ENCODE results near the gene KRT5. TPM values are rescaled to one million over a fixed set of nuclear protein-coding genes. Genes with fewer than 3 reads are reported as not detected.
"Not testable (repeated sequence)": the region's sequence is repeated elsewhere in the genome, so short reads cannot be mapped to it uniquely, and the experiment has no call there.

KRT5 gene
- polyA plus RNA-seq, 1 of the 3 experiments (the other 2 are of a cell fraction), result not detected

DNA sequence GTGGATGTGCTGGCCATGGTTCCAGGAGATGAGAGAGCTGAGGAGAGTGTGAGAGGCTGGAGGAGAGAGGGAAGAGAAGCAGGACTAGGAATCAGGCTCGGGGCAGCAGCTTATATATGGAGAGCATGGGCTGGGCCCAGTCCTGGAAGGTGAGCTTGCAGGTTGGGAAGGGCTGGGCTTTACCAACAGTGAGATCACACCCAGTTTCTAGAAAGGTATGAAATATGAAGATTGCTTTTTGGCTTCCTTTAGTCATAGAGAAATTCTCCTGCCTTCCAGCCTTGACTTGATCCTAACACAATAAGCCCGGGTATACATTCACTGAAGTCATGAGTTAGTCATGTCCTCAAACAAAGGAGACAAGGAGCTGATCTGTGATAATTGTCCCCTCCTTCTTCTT lies 27.0 kb downstream of the KRT5 start, which contains the start of gene KRT6A:
KRT6A (minus strand) TSS at position 86 of the 400 bp plus-strand sequence; CDS start at position 17, 69 bp downstream.
- Histone ChIP-seq H3K4me3 (ENCODE audit: low read depth in 2 of 2, low read length in 1 of 2) (no peak within 1 kb of the TSS), H3K27me3 (ENCODE audit: insufficient read depth) (peaks cover 48% of the 10 kb centered on the region; the same call in 1 of the 2 replicates), H2AFZ (ENCODE audit: low read depth) (no peak within 1 kb of the TSS), H3K4me1 (ENCODE audit: control insufficient read depth in 1 of 2, insufficient read depth in 2 of 2, low read depth in 1 of 2, low read length in 1 of 2) (no peaks in the 10 kb centered on the region; a peak in 1 of 4 replicates), H3K27ac (ENCODE audit: low read depth in 2 of 2, low read length in 1 of 2) (no peak within 1 kb of the TSS), H3K79me2 (ENCODE audit: insufficient read depth) (no peaks in the 10 kb centered on the region), H3K4me2 (no peak within 1 kb of the TSS), H4K20me1 (ENCODE audit: insufficient read depth) (no peaks in the 10 kb centered on the region), H3F3A (replicated peaks; ENCODE audit: insufficient read depth) (no peaks in the 10 kb centered on the region), H3K9ac (no peak within 1 kb of the TSS), H3K9me2 (no peaks in the 10 kb centered on the region), H3K36me3 (replicated peaks in 1 of 2; ENCODE audit: control insufficient read depth in 1 of 2, insufficient read depth in 2 of 2, low read length in 1 of 2) (no peaks in the 10 kb centered on the region), H3K9me3 (no peaks in the 10 kb centered on the region)
- ChIA-PET CTCF (interaction anchor here (1.3 kb wide), 1 partner anchor 21 kb away, joined by 4 read pairs; no protein-coding TSS in a partner anchor), POLR2A (no interaction called here)
- TF ChIP-seq EZH2phosphoT487 (IDR thresholded peaks at IDR 0.05; ENCODE audit: borderline replicate concordance, low read depth) (no peak), RCOR1 (IDR thresholded peaks at IDR 0.05; ENCODE audit: low read length) (no peak), FOXJ3 (CRISPR knock-in tag; IDR thresholded peaks at IDR 0.05) (no peak), SIN3A (IDR thresholded peaks at IDR 0.05; ENCODE audit: borderline replicate concordance, low read depth, low read length) (no peak), MXI1 (IDR thresholded peaks at IDR 0.05; ENCODE audit: low read depth, low read length) (no peak), GATA2 (CRISPR knock-in tag; IDR thresholded peaks at IDR 0.05) (no peak), NRF1 (IDR thresholded peaks at IDR 0.05; ENCODE audit: low read depth, low read length) (no peak), SMC3 (IDR thresholded peaks at IDR 0.05; ENCODE audit: low read depth, low read length) (no peak), JUND (IDR thresholded peaks at IDR 0.05) (no peak), YY1 (IDR thresholded peaks at IDR 0.05; ENCODE audit: low read depth) (no peak), RXRA (IDR thresholded peaks at IDR 0.05; ENCODE audit: borderline replicate concordance, low read depth) (no peak), TEAD4 (IDR thresholded peaks at IDR 0.05; ENCODE audit: borderline replicate concordance, insufficient read depth) (no peak), FOSL2 (IDR thresholded peaks at IDR 0.05; ENCODE audit: borderline replicate concordance, low read depth) (no peak), RAD21 (IDR thresholded peaks at IDR 0.05; ENCODE audit: low read length) (no peak), GABPA (IDR thresholded peaks at IDR 0.05; ENCODE audit: low read depth) (no peak), CTCF (IDR thresholded peaks at IDR 0.05) (no peak)
- TF ChIP-seq, protein P1, sequence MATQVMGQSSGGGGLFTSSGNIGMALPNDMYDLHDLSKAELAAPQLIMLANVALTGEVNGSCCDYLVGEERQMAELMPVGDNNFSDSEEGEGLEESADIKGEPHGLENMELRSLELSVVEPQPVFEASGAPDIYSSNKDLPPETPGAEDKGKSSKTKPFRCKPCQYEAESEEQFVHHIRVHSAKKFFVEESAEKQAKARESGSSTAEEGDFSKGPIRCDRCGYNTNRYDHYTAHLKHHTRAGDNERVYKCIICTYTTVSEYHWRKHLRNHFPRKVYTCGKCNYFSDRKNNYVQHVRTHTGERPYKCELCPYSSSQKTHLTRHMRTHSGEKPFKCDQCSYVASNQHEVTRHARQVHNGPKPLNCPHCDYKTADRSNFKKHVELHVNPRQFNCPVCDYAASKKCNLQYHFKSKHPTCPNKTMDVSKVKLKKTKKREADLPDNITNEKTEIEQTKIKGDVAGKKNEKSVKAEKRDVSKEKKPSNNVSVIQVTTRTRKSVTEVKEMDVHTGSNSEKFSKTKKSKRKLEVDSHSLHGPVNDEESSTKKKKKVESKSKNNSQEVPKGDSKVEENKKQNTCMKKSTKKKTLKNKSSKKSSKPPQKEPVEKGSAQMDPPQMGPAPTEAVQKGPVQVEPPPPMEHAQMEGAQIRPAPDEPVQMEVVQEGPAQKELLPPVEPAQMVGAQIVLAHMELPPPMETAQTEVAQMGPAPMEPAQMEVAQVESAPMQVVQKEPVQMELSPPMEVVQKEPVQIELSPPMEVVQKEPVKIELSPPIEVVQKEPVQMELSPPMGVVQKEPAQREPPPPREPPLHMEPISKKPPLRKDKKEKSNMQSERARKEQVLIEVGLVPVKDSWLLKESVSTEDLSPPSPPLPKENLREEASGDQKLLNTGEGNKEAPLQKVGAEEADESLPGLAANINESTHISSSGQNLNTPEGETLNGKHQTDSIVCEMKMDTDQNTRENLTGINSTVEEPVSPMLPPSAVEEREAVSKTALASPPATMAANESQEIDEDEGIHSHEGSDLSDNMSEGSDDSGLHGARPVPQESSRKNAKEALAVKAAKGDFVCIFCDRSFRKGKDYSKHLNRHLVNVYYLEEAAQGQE (IDR thresholded peaks at IDR 0.05; ENCODE audit: low read depth, low read length), result no peak
- TF ChIP-seq, protein P2, sequence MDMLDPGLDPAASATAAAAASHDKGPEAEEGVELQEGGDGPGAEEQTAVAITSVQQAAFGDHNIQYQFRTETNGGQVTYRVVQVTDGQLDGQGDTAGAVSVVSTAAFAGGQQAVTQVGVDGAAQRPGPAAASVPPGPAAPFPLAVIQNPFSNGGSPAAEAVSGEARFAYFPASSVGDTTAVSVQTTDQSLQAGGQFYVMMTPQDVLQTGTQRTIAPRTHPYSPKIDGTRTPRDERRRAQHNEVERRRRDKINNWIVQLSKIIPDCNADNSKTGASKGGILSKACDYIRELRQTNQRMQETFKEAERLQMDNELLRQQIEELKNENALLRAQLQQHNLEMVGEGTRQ (IDR thresholded peaks at IDR 0.05; ENCODE audit: borderline replicate concordance, low read depth, low read length), result no peak
- TF ChIP-seq, protein P3, sequence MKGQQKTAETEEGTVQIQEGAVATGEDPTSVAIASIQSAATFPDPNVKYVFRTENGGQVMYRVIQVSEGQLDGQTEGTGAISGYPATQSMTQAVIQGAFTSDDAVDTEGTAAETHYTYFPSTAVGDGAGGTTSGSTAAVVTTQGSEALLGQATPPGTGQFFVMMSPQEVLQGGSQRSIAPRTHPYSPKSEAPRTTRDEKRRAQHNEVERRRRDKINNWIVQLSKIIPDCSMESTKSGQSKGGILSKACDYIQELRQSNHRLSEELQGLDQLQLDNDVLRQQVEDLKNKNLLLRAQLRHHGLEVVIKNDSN (IDR thresholded peaks at IDR 0.05; ENCODE audit: borderline replicate concordance, low read depth), result no peak
- TF ChIP-seq, protein P4, sequence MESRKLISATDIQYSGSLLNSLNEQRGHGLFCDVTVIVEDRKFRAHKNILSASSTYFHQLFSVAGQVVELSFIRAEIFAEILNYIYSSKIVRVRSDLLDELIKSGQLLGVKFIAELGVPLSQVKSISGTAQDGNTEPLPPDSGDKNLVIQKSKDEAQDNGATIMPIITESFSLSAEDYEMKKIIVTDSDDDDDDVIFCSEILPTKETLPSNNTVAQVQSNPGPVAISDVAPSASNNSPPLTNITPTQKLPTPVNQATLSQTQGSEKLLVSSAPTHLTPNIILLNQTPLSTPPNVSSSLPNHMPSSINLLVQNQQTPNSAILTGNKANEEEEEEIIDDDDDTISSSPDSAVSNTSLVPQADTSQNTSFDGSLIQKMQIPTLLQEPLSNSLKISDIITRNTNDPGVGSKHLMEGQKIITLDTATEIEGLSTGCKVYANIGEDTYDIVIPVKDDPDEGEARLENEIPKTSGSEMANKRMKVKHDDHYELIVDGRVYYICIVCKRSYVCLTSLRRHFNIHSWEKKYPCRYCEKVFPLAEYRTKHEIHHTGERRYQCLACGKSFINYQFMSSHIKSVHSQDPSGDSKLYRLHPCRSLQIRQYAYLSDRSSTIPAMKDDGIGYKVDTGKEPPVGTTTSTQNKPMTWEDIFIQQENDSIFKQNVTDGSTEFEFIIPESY (IDR thresholded peaks at IDR 0.05; ENCODE audit: borderline replicate concordance, low read depth), result no peak
- 40% methylated on average over 2 of the region's 2 CpGs for WGBS (ENCODE audit: low lambda C conversion rate)
- no peak for DNase-seq

- WGBS (ENCODE audit: low lambda C conversion rate), result no CpG with 5 or more reads among the region's 6 CpGs
- H2AFZ ChIP-seq (ENCODE audit: low read depth); H3K4me2 ChIP-seq; H3K4me1 ChIP-seq (ENCODE audit: control insufficient read depth in 1 of 2, insufficient read depth in 2 of 2, low read depth in 1 of 2, low read length in 1 of 2); H3K4me3 ChIP-seq (ENCODE audit: low read depth in 2 of 2, low read length in 1 of 2); H3K79me2 ChIP-seq (ENCODE audit: insufficient read depth); H3F3A ChIP-seq (replicated peaks; ENCODE audit: insufficient read depth); POLR2A ChIA-PET; H3K9ac ChIP-seq; H3K36me3 ChIP-seq (replicated peaks in 1 of 2; ENCODE audit: control insufficient read depth in 1 of 2, insufficient read depth in 2 of 2, low read length in 1 of 2); DNase-seq; H3K9me2 ChIP-seq; CTCF ChIA-PET; H3K27ac ChIP-seq (ENCODE audit: low read depth in 2 of 2, low read length in 1 of 2); H4K20me1 ChIP-seq (ENCODE audit: insufficient read depth); H3K9me3 ChIP-seq: not testable (repeated sequence)
- peaks cover 41% of the 10 kb centered on the region; the same call in 1 of the 2 replicates for H3K27me3 ChIP-seq (ENCODE audit: insufficient read depth)
Measured at GRCh38 chr12:52492405-52492804, 27.8 kb downstream of the KRT5 start.

All from SK-N-SH (cell line).